SK-N-SH (cell line): ENCODE results near the gene SLC35B4. TPM values are rescaled to one million over a fixed set of nuclear protein-coding genes. Genes with fewer than 3 reads are reported as not detected.

Experiments used
- CTCF ChIA-PET: fragments of 300-600, 350-600 bp; formaldehyde crosslinking; extraction: SDS; loops from one replicate; lab custom pipeline; 2021; lab: Yijun Ruan, JAX
- POLR2A ChIA-PET: fragments of 350-600 bp; sonication (Branson Sonifier 250); formaldehyde crosslinking; extraction: SDS; loops from one replicate; lab custom pipeline; 2020; ENCODE audit warnings: antibody characterized with exemption, inconsistent platforms; lab: Yijun Ruan, JAX
- DNase-seq: peaks from one replicate; pipeline ENCODE4 v3.0.0; 2012
- H2AFZ ChIP-seq: fragments of 200-600 bp; sonication (generic); 2 replicates; pipeline ENCODE4 v1.8.1; 2016; ENCODE audit warnings: antibody characterized with exemption, mild to moderate bottlenecking, low read depth
- H3F3A ChIP-seq: fragments of 200-600 bp; sonication (generic); replicated peaks from 2 replicates; pipeline ENCODE3; 2016; ENCODE audit warnings: antibody characterized with exemption, mild to moderate bottlenecking; ENCODE audit not compliant: insufficient read depth
- H3K27ac ChIP-seq, 2 experiments: fragments of 200-500 bp in 1 of 2; fragments of 200-600 bp in 1 of 2; sonication (Bioruptor generic) in 1 of 2; sonication (generic), shearing (Covaris generic) in 1 of 2; 2 replicates each; pipeline versions ENCODE4 v1.5.1 to v1.6.1; 2014 to 2016; ENCODE audit warnings: low read depth in 2 of 2, inconsistent platforms in 1 of 2, low read length in 1 of 2, mild to moderate bottlenecking in 1 of 2, mixed read lengths in 1 of 2
- H3K27me3 ChIP-seq: fragments of 200-600 bp; sonication (generic), shearing (Covaris generic); 2 replicates; pipeline ENCODE4 v1.6.1; 2016; ENCODE audit warnings: mixed run types; ENCODE audit not compliant: insufficient read depth
- H3K36me3 ChIP-seq, 2 experiments: fragments of 200-500 bp in 1 of 2; fragments of 200-600 bp in 1 of 2; sonication (Bioruptor generic) in 1 of 2; sonication (generic) in 1 of 2; replicated peaks in 1 of 2; 2 replicates each; pipeline versions ENCODE3 to v1.5.1; 2014 to 2016; ENCODE audit warnings: low read length in 1 of 2, mild to moderate bottlenecking in 1 of 2; ENCODE audit not compliant: insufficient read depth in 2 of 2, control insufficient read depth in 1 of 2
- H3K4me1 ChIP-seq, 2 experiments: fragments of 200-500 bp in 1 of 2; fragments of 200-600 bp in 1 of 2; sonication (Bioruptor generic) in 1 of 2; sonication (generic), shearing (Covaris generic) in 1 of 2; 2 replicates each; pipeline versions ENCODE4 v1.5.1 to v1.6.1; 2014 to 2016; ENCODE audit warnings: low read depth in 1 of 2, low read length in 1 of 2, mixed run types in 1 of 2; ENCODE audit not compliant: insufficient read depth in 2 of 2, control insufficient read depth in 1 of 2
- H3K4me2 ChIP-seq: fragments of 200-600 bp; sonication (generic), shearing (Covaris generic); 2 replicates; pipeline ENCODE4 v1.6.1; 2017; ENCODE audit warnings: mixed run types
- H3K4me3 ChIP-seq, 2 experiments: fragments of 200-500 bp in 1 of 2; fragments of 200-600 bp in 1 of 2; sonication (Bioruptor generic) in 1 of 2; sonication (generic), shearing (Covaris generic) in 1 of 2; 2 replicates each; pipeline versions ENCODE4 v1.5.1 to v1.8.1; 2014 to 2016; ENCODE audit warnings: low read depth in 2 of 2, inconsistent platforms in 1 of 2, low read length in 1 of 2, mild to moderate bottlenecking in 1 of 2, mixed read lengths in 1 of 2, moderate library complexity in 1 of 2
- H3K79me2 ChIP-seq: fragments of 200-600 bp; sonication (generic); 2 replicates; pipeline ENCODE4 v1.8.1; 2017; ENCODE audit warnings: mild to moderate bottlenecking; ENCODE audit not compliant: insufficient read depth
- H3K9ac ChIP-seq: fragments of 200-600 bp; sonication (generic); 2 replicates; pipeline ENCODE4 v1.6.1; 2017; ENCODE audit warnings: mixed run types
- H3K9me2 ChIP-seq: fragments of 200-600 bp; sonication (generic); 2 replicates; pipeline ENCODE4 v1.6.1; 2017; ENCODE audit warnings: mixed run types
- H3K9me3 ChIP-seq: fragments of 200-600 bp; sonication (generic); 2 replicates; pipeline ENCODE4 v1.6.1; 2017; ENCODE audit warnings: mixed run types, mild to moderate bottlenecking, moderate library complexity
- H4K20me1 ChIP-seq: fragments of 200-600 bp; sonication (generic); 2 replicates; pipeline ENCODE4 v1.6.1; 2017; ENCODE audit warnings: mild to moderate bottlenecking, mixed run types; ENCODE audit not compliant: insufficient read depth
- CHD2 ChIP-seq: fragments of 150-350 bp; IDR thresholded peaks from 2 replicates; pipeline ENCODE4 v1.6.1; 2018; ENCODE audit warnings: low read length; ENCODE audit not compliant: partially characterized antibody
- CTCF ChIP-seq: fragments of 200-600 bp; sonication (generic); IDR thresholded peaks from 2 replicates; pipeline ENCODE4 v1.6.1; 2017; ENCODE audit warnings: antibody characterized with exemption, mild to moderate bottlenecking, moderate library complexity
- EZH2phosphoT487 ChIP-seq: fragments of 200-600 bp; sonication (generic); IDR thresholded peaks from 2 replicates; pipeline ENCODE4 v1.6.1; 2017; ENCODE audit warnings: low read depth, mixed run types, mild to moderate bottlenecking, antibody characterized with exemption, moderate library complexity, borderline replicate concordance
- FOSL2 ChIP-seq: IDR thresholded peaks from 2 replicates; pipeline ENCODE4 v1.4.0; 2012; ENCODE audit warnings: low read depth, mild to moderate bottlenecking, moderate library complexity, borderline replicate concordance
- FOXJ3 ChIP-seq: sonication (generic); formaldehyde crosslinking; IDR thresholded peaks from 2 replicates; pipeline ENCODE4 v1.5.1; 2020; ENCODE audit warnings: mild to moderate bottlenecking, missing genetic modification reagents
- GABPA ChIP-seq: IDR thresholded peaks from 2 replicates; pipeline ENCODE4 v1.4.0; 2012; ENCODE audit warnings: low read depth, mild to moderate bottlenecking
- GATA2 ChIP-seq: sonication (generic); formaldehyde crosslinking; IDR thresholded peaks from 2 replicates; pipeline ENCODE4 v1.5.0; 2020; ENCODE audit warnings: mild to moderate bottlenecking, missing genetic modification reagents
- JUND ChIP-seq: IDR thresholded peaks from 2 replicates; pipeline ENCODE4 v1.4.0; 2012
- MAX ChIP-seq: IDR thresholded peaks from 2 replicates; pipeline ENCODE4 v1.4.0; 2012; ENCODE audit warnings: low read depth
- MEF2A ChIP-seq: IDR thresholded peaks from 2 replicates; pipeline ENCODE4 v1.4.0; 2012; ENCODE audit warnings: low read depth, borderline replicate concordance
- NRF1 ChIP-seq: IDR thresholded peaks from 2 replicates; pipeline ENCODE4 v1.6.1; 2012; ENCODE audit warnings: low read depth, mild to moderate bottlenecking, low read length
- PBX3 ChIP-seq: IDR thresholded peaks from 2 replicates; pipeline ENCODE4; 2012
- POLR2AphosphoS5 ChIP-seq: IDR thresholded peaks from 2 replicates; pipeline ENCODE4 v1.6.1; 2012; ENCODE audit warnings: low read depth, low read length
- RCOR1 ChIP-seq: fragments of 150-350 bp; IDR thresholded peaks from 2 replicates; pipeline ENCODE4 v1.6.1; 2017; ENCODE audit warnings: antibody characterized with exemption, low read length
- RFX5 ChIP-seq: IDR thresholded peaks from 2 replicates; pipeline ENCODE4 v1.6.1; 2012; ENCODE audit warnings: mild to moderate bottlenecking, improper control_type of control experiment, low read length
- RXRA ChIP-seq: IDR thresholded peaks from 2 replicates; pipeline ENCODE4 v1.4.0; 2012; ENCODE audit warnings: low read depth, mild to moderate bottlenecking, borderline replicate concordance
- SIN3A ChIP-seq: IDR thresholded peaks from 2 replicates; pipeline ENCODE4 v1.6.1; 2012; ENCODE audit warnings: low read depth, mild to moderate bottlenecking, low read length, moderate library complexity, borderline replicate concordance
- TCF12 ChIP-seq: IDR thresholded peaks from 2 replicates; pipeline ENCODE4 v1.4.0; 2012
- USF1 ChIP-seq: IDR thresholded peaks from 2 replicates; pipeline ENCODE4 v1.4.0; 2012; ENCODE audit warnings: low read depth, borderline replicate concordance
- USF2 ChIP-seq: fragments of 150-350 bp; IDR thresholded peaks from 2 replicates; pipeline ENCODE4 v1.6.1; 2017; ENCODE audit warnings: antibody characterized with exemption, low read length, low read depth, borderline replicate concordance
- YY1 ChIP-seq: IDR thresholded peaks from 2 replicates; pipeline ENCODE4 v1.4.0; 2012; ENCODE audit warnings: low read depth, mild to moderate bottlenecking
- WGBS: methylation state at CpG from one replicate; pipeline ENCODE4 v1.1.6; 2017; ENCODE audit warnings: low lambda C conversion rate; 5-methylcytosine and 5-hydroxymethylcytosine counted together
- polyA plus RNA-seq, 3 experiments: library from polyadenylated mRNA; depleted of rRNA; stranded (reverse); fragments of >200 nt; gene quantifications; 2 replicates each; pipeline ENCODE4 v1.2.3, GENCODE V29; 2012

The SLC35B4 gene
- polyA plus RNA-seq, 1 of the 3 experiments (the other 2 are of a cell fraction) = 19.3 TPM

- Histone ChIP-seq H3F3A (no peaks in the 10 kb centered on the region), H3K4me3 (no peak overlapping the region), H3K27ac (peak overlapping the region in 1 of 2 experiments; percentile 11; a peak in 1 of 4 replicates), H4K20me1 (no peaks in the 10 kb centered on the region), H2AFZ (no peak overlapping the region), H3K9ac (no peak overlapping the region), H3K79me2 (no peaks in the 10 kb centered on the region), H3K4me1 (peaks cover 0 to 11% of the 10 kb centered on the region in 2 experiments; a peak in 1 of 4 replicates), H3K27me3 (no peaks in the 10 kb centered on the region), H3K36me3 (no peaks in the 10 kb centered on the region), H3K9me2 (no peaks in the 10 kb centered on the region), H3K9me3 (no peaks in the 10 kb centered on the region), H3K4me2 (no peak overlapping the region)
- 41% methylated on average over 3 of the region's 3 CpGs for WGBS
- no peak for DNase-seq
- ChIA-PET POLR2A (no interaction called here), CTCF (no interaction called here)
- TF ChIP-seq SIN3A (no peak), CTCF (no peak), POLR2AphosphoS5 (no peak), JUND (no peak), MEF2A (no peak), GABPA (no peak), CHD2 (no peak), USF1 (no peak), FOSL2 (no peak), PBX3 (no peak), EZH2phosphoT487 (no peak), GATA2 (CRISPR knock-in tag) (no peak), RCOR1 (no peak)
Observed at GRCh38 chr7:134246347-134246746, 70.4 kb downstream of the SLC35B4 start.

- no peak overlapping the region for H3K4me2 ChIP-seq
- no peaks in the 10 kb centered on the region for H3K9me3 ChIP-seq
- WGBS = 74% methylated on average over 2 of the region's 2 CpGs
- TF ChIP-seq USF1 (no peak), RFX5 (no peak), FOSL2 (no peak), USF2 (no peak), RXRA (no peak), EZH2phosphoT487 (no peak), NRF1 (no peak), MAX (no peak), YY1 (no peak), TCF12 (no peak), CHD2 (no peak), FOXJ3 (CRISPR knock-in tag) (no peak), PBX3 (no peak)
- peaks cover 0 to 11% of the 10 kb centered on the region in 2 experiments; a peak in 1 of 4 replicates for H3K4me1 ChIP-seq
- no peaks in the 10 kb centered on the region for H3K36me3 ChIP-seq
- POLR2A ChIA-PET = no interaction called here
- no peaks in the 10 kb centered on the region for H3F3A ChIP-seq
- no peaks in the 10 kb centered on the region for H3K9me2 ChIP-seq
- no peak overlapping the region for H3K9ac ChIP-seq
- CTCF ChIA-PET = no interaction called here
- no peak for DNase-seq
- no peaks in the 10 kb centered on the region for H3K79me2 ChIP-seq
- H3K27ac ChIP-seq = no peak overlapping the region
- no peaks in the 10 kb centered on the region for H3K27me3 ChIP-seq
- no peaks in the 10 kb centered on the region for H4K20me1 ChIP-seq
- no peak overlapping the region for H2AFZ ChIP-seq
- H3K4me3 ChIP-seq = no peak overlapping the region
Observed at GRCh38 chr7:134245253-134245652, 71.5 kb downstream of the SLC35B4 start.
